Activated CD4-positive, alpha-beta memory T cell treated with anti-CD3 and anti-CD28 coated beads, Interleukin-2, amount 10 ng/mL, durations not matched to agents 7 days and 5 days (primary cell): ENCODE data around the gene NDUFB4. TPM values are rescaled to one million over a fixed set of nuclear protein-coding genes. Genes with fewer than 3 reads are reported as not detected.

Experiments
- CTCF ChIA-PET: fragments of 350-600 bp; sonication (Branson Sonifier 250); formaldehyde crosslinking; loops from one replicate; lab custom pipeline; 2021; ENCODE audit warnings: antibody characterized with exemption, inconsistent platforms; lab: Charles Lee
- POLR2A ChIA-PET: fragments of 350-600 bp; sonication (Branson Sonifier 250); formaldehyde crosslinking; loops from one replicate; lab custom pipeline; 2021; ENCODE audit warnings: antibody characterized with exemption; lab: Charles Lee
- DNase-seq: peaks from one replicate; pipeline ENCODE4 v3.0.0-alpha.2; 2020
- H3K27ac Mint-ChIP-seq: one replicate; pipeline ENCODE4 v1.8.0; 2021; ENCODE audit warnings: mild to moderate bottlenecking, mixed read lengths
- H3K27me3 Mint-ChIP-seq: one replicate; pipeline ENCODE4 v1.8.0; 2021; ENCODE audit warnings: mixed read lengths
- H3K36me3 Mint-ChIP-seq: one replicate; pipeline ENCODE4 v1.8.0; 2021; ENCODE audit warnings: low read depth, mixed read lengths
- H3K4me1 Mint-ChIP-seq: one replicate; pipeline ENCODE4 v1.8.0; 2021; ENCODE audit warnings: mixed read lengths
- H3K4me3 Mint-ChIP-seq: one replicate; pipeline ENCODE4 v1.8.0; 2021; ENCODE audit warnings: mild to moderate bottlenecking, mixed read lengths
- H3K9me3 Mint-ChIP-seq: one replicate; pipeline ENCODE4 v1.8.0; 2021; ENCODE audit warnings: mixed read lengths
- total RNA-seq, 2 experiments: library from RNA; stranded (reverse); gene quantifications; one replicate each; pipeline ENCODE4 v1.2.3, GENCODE V29; 2021

The NDUFB4 gene
- 100 to 1,000 TPM; 135 to 142 TPM for total RNA-seq

GRCh38 chr3:120596116-120596852 is at the start of gene NDUFB4:
NDUFB4 (plus strand) TSS chr3:120596336; CDS start chr3:120596360, 24 bp downstream.
- Mint-ChIP-seq H3K4me1 (peaks cover 9% of the 10 kb centered on the region), H3K27ac (peak within 1 kb of the TSS; percentile 89), H3K36me3 (peaks cover 9% of the 10 kb centered on the region), H3K9me3 (no peaks in the 10 kb centered on the region), H3K4me3 (peak within 1 kb of the TSS; percentile 88), H3K27me3 (peaks cover 6% of the 10 kb centered on the region)
- ChIA-PET POLR2A (interaction anchor here (0.6 to 3.8 kb wide), 21 partner anchors 8 to 503 kb away, joined by 3 to 69 read pairs (median 4); partner anchors contain the start of genes GTF2E1, LRRC58 and RABL3), CTCF (interaction anchor here (0.8 to 3.6 kb wide), 11 partner anchors 8 to 246 kb away, joined by 3 to 32 read pairs (median 5); partner anchors contain the start of genes GTF2E1 and RABL3)
- peak; percentile 95 for DNase-seq

- no peak for DNase-seq
- Mint-ChIP-seq H3K9me3 (no peaks in the 10 kb centered on the region), H3K36me3 (no peaks in the 10 kb centered on the region), H3K27ac (no peak overlapping the region), H3K4me1 (no peaks in the 10 kb centered on the region), H3K27me3 (no peaks in the 10 kb centered on the region), H3K4me3 (no peak overlapping the region)
- ChIA-PET POLR2A (no interaction called here), CTCF (interaction anchor here (1.4 kb wide), 1 partner anchor 8 kb away, joined by 4 read pairs; no protein-coding TSS in a partner anchor)
Measured at GRCh38 chr3:120550546-120550945, 45.6 kb upstream of the NDUFB4 start.

GRCh38 chr3:120552184-120553172 is 43.7 kb upstream of the NDUFB4 start:
- no peak for DNase-seq
- no peak overlapping the region for H3K4me3 Mint-ChIP-seq
- POLR2A ChIA-PET: no interaction called here
- no peaks in the 10 kb centered on the region for H3K27me3 Mint-ChIP-seq
- no peaks in the 10 kb centered on the region for H3K9me3 Mint-ChIP-seq
- no peaks in the 10 kb centered on the region for H3K4me1 Mint-ChIP-seq
- CTCF ChIA-PET: no interaction called here
- H3K36me3 Mint-ChIP-seq: no peaks in the 10 kb centered on the region
- no peak overlapping the region for H3K27ac Mint-ChIP-seq

GRCh38 chr3:120554812-120555606 is 41.1 kb upstream of the NDUFB4 start:
- H3K27me3 Mint-ChIP-seq: no peaks in the 10 kb centered on the region
- DNase-seq: no peak
- H3K9me3 Mint-ChIP-seq: no peaks in the 10 kb centered on the region
- H3K4me3 Mint-ChIP-seq: no peak overlapping the region
- no peaks in the 10 kb centered on the region for H3K36me3 Mint-ChIP-seq
- ChIA-PET CTCF (interaction anchor here (1.2 kb wide), 1 partner anchor 310 kb away, joined by 4 read pairs; no protein-coding TSS in a partner anchor), POLR2A (no interaction called here)
- no peak overlapping the region for H3K27ac Mint-ChIP-seq
- H3K4me1 Mint-ChIP-seq: peaks cover 13% of the 10 kb centered on the region

- CTCF ChIA-PET: interaction anchor here (1.1 to 4.0 kb wide), 4 partner anchors 70 to 664 kb away, joined by 3 to 55 read pairs (median 4); no protein-coding TSS in a partner anchor
- no peaks in the 10 kb centered on the region for H3K9me3 Mint-ChIP-seq
- H3K36me3 Mint-ChIP-seq: no peaks in the 10 kb centered on the region
- no peak overlapping the region for H3K27ac Mint-ChIP-seq
- H3K27me3 Mint-ChIP-seq: no peaks in the 10 kb centered on the region
- POLR2A ChIA-PET: interaction anchor here (1.2 kb wide), 1 partner anchor 40 kb away, joined by 3 read pairs; the partner anchor contains the start of gene NDUFB4
- H3K4me1 Mint-ChIP-seq: peaks cover 13% of the 10 kb centered on the region
- no peak for DNase-seq
- H3K4me3 Mint-ChIP-seq: no peak overlapping the region
Measured at GRCh38 chr3:120555657-120556509, 40.3 kb upstream of the NDUFB4 start.

- no peak overlapping the region for H3K4me3 Mint-ChIP-seq
- no peaks in the 10 kb centered on the region for H3K9me3 Mint-ChIP-seq
- DNase-seq: no peak
- ChIA-PET POLR2A (interaction anchor here (1.8 kb wide), 1 partner anchor 186 kb away, joined by 5 read pairs; the partner anchor contains the start of gene GTF2E1), CTCF (interaction anchor here (1.1 to 4.0 kb wide), 4 partner anchors 72 to 665 kb away, joined by 3 to 55 read pairs (median 4); no protein-coding TSS in a partner anchor)
- no peaks in the 10 kb centered on the region for H3K27me3 Mint-ChIP-seq
- no peak overlapping the region for H3K27ac Mint-ChIP-seq
- no peaks in the 10 kb centered on the region for H3K36me3 Mint-ChIP-seq
- peaks cover 13% of the 10 kb centered on the region for H3K4me1 Mint-ChIP-seq
Measured at GRCh38 chr3:120557115-120557514, 39.0 kb upstream of the NDUFB4 start.

- no peak overlapping the region for H3K27ac Mint-ChIP-seq
- CTCF ChIA-PET: interaction anchor here (0.6 to 4.0 kb wide), 39 partner anchors 9 to 666 kb away, joined by 3 to 55 read pairs (median 5); partner anchors contain the start of genes LRRC58 and NDUFB4
- peaks cover 2% of the 10 kb centered on the region for H3K27me3 Mint-ChIP-seq
- no peaks in the 10 kb centered on the region for H3K36me3 Mint-ChIP-seq
- DNase-seq: peak; percentile 88
- peak overlapping the region; percentile 74 for H3K4me3 Mint-ChIP-seq
- no peaks in the 10 kb centered on the region for H3K9me3 Mint-ChIP-seq
- POLR2A ChIA-PET: interaction anchor here (0.9 to 1.8 kb wide), 9 partner anchors 35 to 467 kb away, joined by 3 to 5 read pairs (median 3); partner anchors contain the start of genes GTF2E1 and NDUFB4
- peaks cover 13% of the 10 kb centered on the region for H3K4me1 Mint-ChIP-seq
Measured at GRCh38 chr3:120558771-120559241, 37.3 kb upstream of the NDUFB4 start.

- Mint-ChIP-seq H3K9me3 (no peaks in the 10 kb centered on the region), H3K4me3 (no peak overlapping the region), H3K36me3 (no peaks in the 10 kb centered on the region), H3K27me3 (peaks cover 4% of the 10 kb centered on the region), H3K27ac (no peak overlapping the region), H3K4me1 (peaks cover 13% of the 10 kb centered on the region)
- ChIA-PET POLR2A (interaction anchor here (1.0 to 1.1 kb wide), 5 partner anchors 35 to 468 kb away, joined by 3 to 4 read pairs (median 3); partner anchors contain the start of gene NDUFB4), CTCF (interaction anchor here (0.6 to 4.0 kb wide), 36 partner anchors 8 to 666 kb away, joined by 3 to 55 read pairs (median 5); partner anchors contain the start of genes LRRC58 and NDUFB4)
- no peak for DNase-seq
Measured at GRCh38 chr3:120559242-120560061, 36.7 kb upstream of the NDUFB4 start.

GRCh38 chr3:120560304-120561250 is 35.6 kb upstream of the NDUFB4 start:
- Mint-ChIP-seq H3K4me3 (no peak overlapping the region), H3K4me1 (peaks cover 13% of the 10 kb centered on the region), H3K27ac (no peak overlapping the region), H3K36me3 (no peaks in the 10 kb centered on the region), H3K9me3 (no peaks in the 10 kb centered on the region), H3K27me3 (peaks cover 4% of the 10 kb centered on the region)
- POLR2A ChIA-PET: no interaction called here
- CTCF ChIA-PET: interaction anchor here (0.6 to 3.5 kb wide), 18 partner anchors 12 to 1658 kb away, joined by 3 to 32 read pairs (median 4); partner anchors contain the start of genes GTF2E1, NDUFB4 and RABL3
- no peak for DNase-seq
